Neural cell (in vitro differentiated cells): Measurements from ENCODE around the gene RGS6.

Experiments
- EP300 ChIP-seq: fragments of 450-650 bp; conservative IDR thresholded peaks from 2 replicates; pipeline ENCODE4 v1.6.1; 2014; ENCODE audit warnings: antibody characterized with exemption, mild to moderate bottlenecking, moderate library complexity; ENCODE audit not compliant: poor library complexity, severe bottlenecking
- EZH2 ChIP-seq: fragments of 200-600, 300-800 bp; shearing (Covaris generic), sonication (generic); IDR thresholded peaks from 2 replicates; pipeline ENCODE4 v1.6.1; 2014; ENCODE audit warnings: antibody characterized with exemption, low read length, borderline replicate concordance, mild to moderate bottlenecking; ENCODE audit not compliant: insufficient read depth, poor library complexity, severe bottlenecking
- POLR2AphosphoS5 ChIP-seq: IDR thresholded peaks from 2 replicates; pipeline ENCODE4 v1.6.1; 2012
- TF ChIP-seq, protein P1 (sequence below): fragments of 450-650 bp; IDR thresholded peaks from 2 replicates; pipeline ENCODE4 v1.5.1; 2014; ENCODE audit warnings: antibody characterized with exemption, mild to moderate bottlenecking, moderate library complexity; ENCODE audit not compliant: poor library complexity, severe bottlenecking

DNA sequence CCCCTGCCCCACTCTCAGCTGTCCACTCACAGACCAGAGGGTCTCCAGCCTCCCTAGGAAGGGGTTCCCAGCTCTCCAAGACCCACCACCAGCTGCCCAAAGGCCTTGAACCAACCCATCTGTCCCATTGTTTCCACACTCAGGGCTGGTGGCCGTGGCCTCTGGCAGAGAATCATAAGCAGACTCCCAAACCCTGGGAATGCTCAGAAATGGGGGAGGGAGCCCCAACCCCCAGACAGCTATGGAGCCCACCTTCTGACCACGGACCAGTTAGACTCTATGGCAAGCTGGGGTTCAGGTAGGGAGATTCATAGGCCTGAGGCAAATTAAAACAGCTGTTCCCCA is 681.7 kb downstream of the RGS6 start:
- TF ChIP-seq, protein P1, sequence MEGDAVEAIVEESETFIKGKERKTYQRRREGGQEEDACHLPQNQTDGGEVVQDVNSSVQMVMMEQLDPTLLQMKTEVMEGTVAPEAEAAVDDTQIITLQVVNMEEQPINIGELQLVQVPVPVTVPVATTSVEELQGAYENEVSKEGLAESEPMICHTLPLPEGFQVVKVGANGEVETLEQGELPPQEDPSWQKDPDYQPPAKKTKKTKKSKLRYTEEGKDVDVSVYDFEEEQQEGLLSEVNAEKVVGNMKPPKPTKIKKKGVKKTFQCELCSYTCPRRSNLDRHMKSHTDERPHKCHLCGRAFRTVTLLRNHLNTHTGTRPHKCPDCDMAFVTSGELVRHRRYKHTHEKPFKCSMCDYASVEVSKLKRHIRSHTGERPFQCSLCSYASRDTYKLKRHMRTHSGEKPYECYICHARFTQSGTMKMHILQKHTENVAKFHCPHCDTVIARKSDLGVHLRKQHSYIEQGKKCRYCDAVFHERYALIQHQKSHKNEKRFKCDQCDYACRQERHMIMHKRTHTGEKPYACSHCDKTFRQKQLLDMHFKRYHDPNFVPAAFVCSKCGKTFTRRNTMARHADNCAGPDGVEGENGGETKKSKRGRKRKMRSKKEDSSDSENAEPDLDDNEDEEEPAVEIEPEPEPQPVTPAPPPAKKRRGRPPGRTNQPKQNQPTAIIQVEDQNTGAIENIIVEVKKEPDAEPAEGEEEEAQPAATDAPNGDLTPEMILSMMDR = no peak
- TF ChIP-seq POLR2AphosphoS5 (no peak), EP300 (no peak), EZH2 (no peak)
